Activated T-helper 2 cell treated with anti-CD3 and anti-CD28 coated beads, Interferon-gamma antibody, Interleukin-2, Interleukin-4, amounts not matched to agents 10 μg/mL and 5 μg/mL and 100 μg/mL, durations not matched to agents 14 hours and 24 hours and 36 hours (primary cell): ENCODE data around the gene COL28A1. TPM values are rescaled to one million over a fixed set of nuclear protein-coding genes. Genes with fewer than 3 reads are reported as not detected.

ENCODE experiments used
- DNase-seq: peaks from one replicate; pipeline ENCODE4 v3.0.0; 2021; ENCODE audit warnings: low spot score
- H3K27ac Mint-ChIP-seq: one replicate; pipeline ENCODE4 v1.8.0; 2021; ENCODE audit warnings: mixed read lengths
- H3K27me3 Mint-ChIP-seq: one replicate; pipeline ENCODE4 v1.8.0; 2021; ENCODE audit warnings: low read depth, mixed read lengths
- H3K36me3 Mint-ChIP-seq: one replicate; pipeline ENCODE4 v1.8.0; 2021; ENCODE audit warnings: low read depth, mixed read lengths
- H3K4me1 Mint-ChIP-seq: one replicate; pipeline ENCODE4 v1.8.0; 2021; ENCODE audit warnings: low read depth, mixed read lengths
- H3K4me3 Mint-ChIP-seq: one replicate; pipeline ENCODE4 v1.8.0; 2021; ENCODE audit warnings: low read depth, mild to moderate bottlenecking, moderate library complexity, mixed read lengths
- H3K9me3 Mint-ChIP-seq: one replicate; pipeline ENCODE4 v1.8.0; 2021; ENCODE audit warnings: mixed read lengths
- intact Hi-C: fragments of 100-400 bp; cut with micrococcal nuclease; formaldehyde crosslinking; loops from one replicate; pipeline ENCODE4 v1.15.1; 2023
- total RNA-seq: library from RNA; stranded (reverse); gene quantifications from 2 replicates; pipeline ENCODE4 v1.2.3, GENCODE V29; 2022

COL28A1 gene
- total RNA-seq, 1 donor from 2014 or later: 0.07 TPM

GRCh38 chr7:7327423-7327822 is 208.2 kb downstream of the COL28A1 start:
- no peak for DNase-seq
- H3K4me3 Mint-ChIP-seq: no peak overlapping the region
- H3K27ac Mint-ChIP-seq: no peak overlapping the region
- H3K36me3 Mint-ChIP-seq: no peaks in the 10 kb centered on the region
- H3K27me3 Mint-ChIP-seq: peaks cover 13% of the 10 kb centered on the region
- no peaks in the 10 kb centered on the region for H3K4me1 Mint-ChIP-seq
- H3K9me3 Mint-ChIP-seq: no peaks in the 10 kb centered on the region
- intact Hi-C loops: no loop called here

- Mint-ChIP-seq H3K9me3 (no peaks in the 10 kb centered on the region), H3K27me3 (peaks cover 11% of the 10 kb centered on the region), H3K27ac (no peak overlapping the region), H3K4me1 (no peaks in the 10 kb centered on the region), H3K4me3 (no peak overlapping the region), H3K36me3 (no peaks in the 10 kb centered on the region)
- intact Hi-C loops: no loop called here
- no peak for DNase-seq
Measured at GRCh38 chr7:7324698-7325097, 211.0 kb downstream of the COL28A1 start.

- intact Hi-C loops: no loop called here
- H3K4me1 Mint-ChIP-seq: no peaks in the 10 kb centered on the region
- DNase-seq: no peak
- no peaks in the 10 kb centered on the region for H3K9me3 Mint-ChIP-seq
- H3K4me3 Mint-ChIP-seq: no peak overlapping the region
- no peak overlapping the region for H3K27ac Mint-ChIP-seq
- peaks cover 11% of the 10 kb centered on the region for H3K27me3 Mint-ChIP-seq
- no peaks in the 10 kb centered on the region for H3K36me3 Mint-ChIP-seq
Measured at GRCh38 chr7:7323921-7324320, 211.8 kb downstream of the COL28A1 start.

GRCh38 chr7:7323352-7323751 is 212.3 kb downstream of the COL28A1 start:
- H3K9me3 Mint-ChIP-seq: no peaks in the 10 kb centered on the region
- intact Hi-C loops: no loop called here
- H3K27ac Mint-ChIP-seq: no peak overlapping the region
- H3K4me3 Mint-ChIP-seq: no peak overlapping the region
- H3K27me3 Mint-ChIP-seq: peaks cover 11% of the 10 kb centered on the region
- no peaks in the 10 kb centered on the region for H3K4me1 Mint-ChIP-seq
- no peak for DNase-seq
- no peaks in the 10 kb centered on the region for H3K36me3 Mint-ChIP-seq

GRCh38 chr7:7321681-7322080 is 214.0 kb downstream of the COL28A1 start:
- Mint-ChIP-seq H3K27me3 (peaks cover 6% of the 10 kb centered on the region), H3K4me1 (no peaks in the 10 kb centered on the region), H3K27ac (no peak overlapping the region), H3K4me3 (no peak overlapping the region), H3K36me3 (no peaks in the 10 kb centered on the region), H3K9me3 (no peaks in the 10 kb centered on the region)
- intact Hi-C loops: no loop called here
- no peak for DNase-seq

- H3K4me1 Mint-ChIP-seq: no peaks in the 10 kb centered on the region
- no peak for DNase-seq
- no peaks in the 10 kb centered on the region for H3K27me3 Mint-ChIP-seq
- no peak overlapping the region for H3K27ac Mint-ChIP-seq
- H3K9me3 Mint-ChIP-seq: no peaks in the 10 kb centered on the region
- no peak overlapping the region for H3K4me3 Mint-ChIP-seq
- H3K36me3 Mint-ChIP-seq: no peaks in the 10 kb centered on the region
- intact Hi-C loops: no loop called here
Measured at GRCh38 chr7:7318601-7319000, 217.1 kb downstream of the COL28A1 start.

GRCh38 chr7:7317850-7318249 is 217.8 kb downstream of the COL28A1 start:
- H3K27me3 Mint-ChIP-seq: no peaks in the 10 kb centered on the region
- intact Hi-C loops: no loop called here
- no peaks in the 10 kb centered on the region for H3K9me3 Mint-ChIP-seq
- no peak for DNase-seq
- no peak overlapping the region for H3K4me3 Mint-ChIP-seq
- H3K36me3 Mint-ChIP-seq: no peaks in the 10 kb centered on the region
- H3K4me1 Mint-ChIP-seq: no peaks in the 10 kb centered on the region
- no peak overlapping the region for H3K27ac Mint-ChIP-seq

GRCh38 chr7:7315851-7316250 is 219.8 kb downstream of the COL28A1 start:
- no peak for DNase-seq
- H3K27me3 Mint-ChIP-seq: no peaks in the 10 kb centered on the region
- H3K4me1 Mint-ChIP-seq: no peaks in the 10 kb centered on the region
- H3K36me3 Mint-ChIP-seq: no peaks in the 10 kb centered on the region
- intact Hi-C loops: no loop called here
- no peak overlapping the region for H3K27ac Mint-ChIP-seq
- no peak overlapping the region for H3K4me3 Mint-ChIP-seq
- no peaks in the 10 kb centered on the region for H3K9me3 Mint-ChIP-seq

GRCh38 chr7:7312323-7312722 is 223.3 kb downstream of the COL28A1 start:
- Mint-ChIP-seq H3K27me3 (peaks cover 3% of the 10 kb centered on the region), H3K27ac (no peak overlapping the region), H3K4me1 (no peaks in the 10 kb centered on the region), H3K36me3 (no peaks in the 10 kb centered on the region), H3K4me3 (no peak overlapping the region), H3K9me3 (no peaks in the 10 kb centered on the region)
- intact Hi-C loops: no loop called here
- DNase-seq: no peak

GRCh38 chr7:7311001-7311400 is 224.7 kb downstream of the COL28A1 start:
- intact Hi-C loops: no loop called here
- Mint-ChIP-seq H3K9me3 (no peaks in the 10 kb centered on the region), H3K27ac (no peak overlapping the region), H3K4me3 (no peak overlapping the region), H3K36me3 (no peaks in the 10 kb centered on the region), H3K4me1 (no peaks in the 10 kb centered on the region), H3K27me3 (peaks cover 3% of the 10 kb centered on the region)
- no peak for DNase-seq

GRCh38 chr7:7309203-7309602 is 226.5 kb downstream of the COL28A1 start:
- no peak for DNase-seq
- intact Hi-C loops: no loop called here
- H3K27me3 Mint-ChIP-seq: peaks cover 3% of the 10 kb centered on the region
- no peaks in the 10 kb centered on the region for H3K36me3 Mint-ChIP-seq
- H3K27ac Mint-ChIP-seq: no peak overlapping the region
- H3K4me3 Mint-ChIP-seq: no peak overlapping the region
- H3K9me3 Mint-ChIP-seq: no peaks in the 10 kb centered on the region
- no peaks in the 10 kb centered on the region for H3K4me1 Mint-ChIP-seq

Other genes starting within 250 kb of the COL28A1 start
- gene MIOS, start 31.0 kb upstream of the COL28A1 start, total RNA-seq: 29.8 and 30.3 TPM in 2 replicates
- gene UMAD1, start 104.9 kb upstream of the COL28A1 start, total RNA-seq: 16.0 and 18.9 TPM in 2 replicates
- gene RPA3, start 182.7 kb upstream of the COL28A1 start, total RNA-seq: 111 and 115 TPM in 2 replicates